OCI-M1 (cell line): ENCODE results near the gene RGS7.
"Not testable (repeated sequence)": the region's sequence is repeated elsewhere in the genome, so short reads cannot be mapped to it uniquely, and the experiment has no call there.

Source experiments
- DNase-seq: peaks from one replicate; lab custom pipeline; 2025; lab: John Stamatoyannopoulos, UW

RGS7 gene

DNA sequence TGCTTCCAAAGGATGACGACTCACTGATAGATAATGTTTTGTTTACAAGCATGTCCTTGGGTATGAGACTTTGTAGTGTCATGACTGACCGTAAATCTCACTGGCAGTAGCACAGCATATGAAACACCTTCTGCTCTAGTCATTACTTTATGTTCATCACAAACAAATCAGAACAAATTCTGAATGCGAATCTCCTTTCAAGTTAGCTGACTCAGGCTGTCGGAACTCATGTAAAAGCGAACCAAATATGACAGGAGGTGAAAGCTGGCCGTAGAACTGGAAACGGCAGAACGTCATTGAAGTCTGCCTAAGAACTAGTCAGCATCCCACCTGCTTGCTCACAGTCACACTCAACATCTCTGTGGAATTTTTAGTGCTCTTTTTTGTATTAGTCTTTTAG lies 143.9 kb downstream of the RGS7 start:
- no peak for DNase-seq

DNA sequence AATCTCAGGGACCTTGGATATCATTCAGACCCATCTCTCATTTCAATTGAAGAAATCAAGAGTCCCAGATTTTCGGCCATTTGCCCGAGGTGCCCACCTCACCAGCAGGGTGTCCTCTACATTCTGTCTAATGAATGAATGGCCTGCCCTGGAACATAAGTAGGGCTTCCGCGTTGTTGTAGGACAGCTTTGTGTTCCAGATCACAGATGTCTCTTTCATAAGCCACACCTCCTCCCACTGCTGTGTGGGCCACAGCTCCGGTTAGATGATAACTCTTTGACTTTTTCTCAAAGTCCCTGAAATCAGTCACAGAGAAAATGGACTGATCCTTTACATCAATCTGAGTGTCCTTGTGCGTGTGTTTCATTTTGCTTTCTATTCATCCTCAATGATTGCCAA lies 144.4 kb downstream of the RGS7 start:
- no peak for DNase-seq

DNA sequence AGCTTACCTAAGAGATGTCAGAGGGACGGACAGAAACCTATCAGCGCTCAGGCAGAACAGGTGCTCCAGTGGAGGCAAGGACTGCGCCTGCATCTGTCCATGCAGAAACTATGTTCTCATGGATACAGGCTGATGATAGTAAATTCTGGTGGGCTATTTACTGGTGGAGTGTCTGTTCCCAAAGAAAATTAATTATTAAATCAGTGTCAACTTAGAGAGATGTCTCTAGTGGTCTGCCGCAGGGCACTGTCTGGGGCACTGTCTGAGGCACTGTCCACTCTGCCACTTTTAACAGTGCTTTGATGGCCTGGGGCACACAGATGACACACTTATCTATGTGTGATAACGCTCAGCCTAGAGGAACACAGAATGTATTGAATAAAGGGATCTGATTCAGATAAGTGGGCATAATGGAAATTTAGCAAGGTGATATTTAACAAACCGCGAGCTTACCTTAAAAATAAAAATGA lies 148.1 kb downstream of the RGS7 start:
- DNase-seq: no peak

DNA sequence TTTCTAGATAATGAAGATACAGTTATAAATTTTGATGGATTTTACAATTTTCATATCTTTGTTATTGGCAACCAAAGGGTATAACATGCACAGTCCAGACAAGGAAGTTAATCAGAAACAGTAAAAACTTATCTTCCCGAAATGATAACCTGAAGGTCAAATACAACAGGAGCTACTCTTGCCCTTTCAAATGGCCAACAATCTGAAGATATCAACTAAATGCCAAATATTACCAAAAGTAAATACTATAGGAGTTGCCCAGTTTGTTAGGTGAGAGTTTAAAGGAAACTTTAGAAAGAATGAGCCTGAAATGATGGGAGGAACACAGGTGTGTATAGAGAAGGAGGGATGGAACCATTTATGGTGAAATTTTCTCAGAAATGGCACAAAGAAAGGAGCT lies 153.2 kb downstream of the RGS7 start:
- no peak for DNase-seq

DNA sequence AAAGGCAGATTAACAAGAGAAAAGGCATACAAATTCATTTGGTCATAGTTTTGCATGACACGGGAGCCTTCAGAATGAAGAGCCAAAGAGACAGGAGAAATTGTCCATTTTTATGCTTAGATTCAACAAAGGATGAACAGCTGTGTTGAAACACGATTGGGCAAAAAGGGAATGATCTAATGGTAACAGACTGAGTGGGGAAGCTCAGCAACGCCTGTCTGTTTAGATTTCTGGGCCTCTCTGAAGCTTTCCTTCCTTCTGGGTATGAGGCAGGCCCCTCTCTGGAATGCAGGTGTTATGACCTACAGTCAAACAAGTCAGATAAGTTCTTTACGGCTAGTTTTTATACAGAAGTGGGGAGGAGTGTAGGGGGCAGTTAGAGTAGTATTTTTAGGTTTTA lies 154.6 kb downstream of the RGS7 start:
- DNase-seq: no peak

DNA sequence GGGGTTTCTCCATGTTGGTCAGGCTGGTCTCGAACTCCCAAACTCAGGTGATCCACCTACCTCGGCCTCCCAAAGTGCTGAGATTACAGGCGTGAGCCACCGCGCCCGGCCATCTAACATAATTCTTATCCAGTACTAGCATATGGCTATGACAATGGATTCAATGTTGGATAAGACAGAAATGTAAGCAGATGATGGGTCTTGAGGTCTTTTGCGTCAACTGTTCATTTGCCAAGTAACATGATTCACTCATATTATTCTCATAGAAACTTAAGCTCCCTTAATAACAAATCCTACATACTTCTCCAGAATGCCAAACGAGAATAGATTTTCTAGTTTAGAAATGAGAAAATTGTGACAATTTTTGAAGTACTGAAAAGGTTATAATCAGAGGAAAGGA lies 170.3 kb downstream of the RGS7 start:
- DNase-seq: no peak

DNA sequence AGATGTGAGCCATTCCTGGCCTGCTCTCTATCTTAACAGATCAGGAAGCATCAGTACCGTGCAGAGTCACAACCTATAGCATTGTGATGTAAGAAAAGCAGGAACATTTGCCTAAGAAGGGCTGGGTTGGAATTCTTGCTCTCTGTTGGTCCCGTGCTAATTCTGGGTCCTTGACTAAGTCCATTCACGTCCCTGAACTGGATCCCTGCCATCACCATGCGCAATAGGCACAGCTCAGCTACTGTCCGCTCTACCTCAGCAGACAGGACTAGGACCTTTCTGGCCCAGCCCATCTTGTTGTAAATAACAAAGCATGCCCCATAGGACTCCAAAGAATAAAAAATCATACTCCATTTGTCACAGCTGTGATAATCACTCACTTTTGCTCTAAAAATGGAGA lies 175.0 kb downstream of the RGS7 start:
- no peak for DNase-seq

DNA sequence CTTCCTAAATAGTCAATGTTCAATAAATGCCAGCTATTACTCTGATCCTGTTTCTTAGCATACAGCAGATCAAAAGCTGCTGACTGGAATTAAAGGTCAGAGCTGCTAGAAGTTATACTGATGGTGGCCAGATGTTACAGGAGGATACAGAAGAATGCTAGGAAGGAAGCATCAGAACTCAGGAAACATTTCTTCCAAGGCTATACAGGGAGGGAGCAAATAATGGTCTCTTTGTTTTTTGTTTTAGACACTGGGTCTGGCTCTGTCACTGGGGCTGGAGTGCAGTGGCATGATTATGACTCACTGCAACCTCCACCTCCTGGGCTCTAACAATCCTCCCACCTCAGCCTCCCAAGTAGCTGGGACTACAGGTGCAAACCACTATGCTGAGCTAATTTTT lies 175.5 kb downstream of the RGS7 start:
- no peak for DNase-seq

DNA sequence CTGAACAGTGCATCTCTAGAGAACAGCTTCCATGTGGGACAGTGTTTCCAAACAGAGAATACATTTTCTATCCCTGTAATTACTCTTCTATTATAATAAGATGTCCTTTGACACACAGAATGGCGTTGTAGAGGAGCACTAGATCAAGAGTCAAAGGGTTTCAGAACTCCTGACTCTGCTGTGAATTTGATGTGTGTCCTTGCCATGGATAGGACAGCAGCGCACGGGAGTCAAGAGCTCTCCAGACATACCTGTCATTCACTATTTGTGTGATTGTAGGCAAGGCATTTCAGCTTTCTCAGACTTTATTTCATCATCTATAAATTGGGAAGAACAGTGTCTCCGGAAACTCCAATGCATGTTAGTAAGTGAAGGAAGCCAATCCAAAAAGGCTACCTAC lies 176.4 kb downstream of the RGS7 start:
- no peak for DNase-seq

DNA sequence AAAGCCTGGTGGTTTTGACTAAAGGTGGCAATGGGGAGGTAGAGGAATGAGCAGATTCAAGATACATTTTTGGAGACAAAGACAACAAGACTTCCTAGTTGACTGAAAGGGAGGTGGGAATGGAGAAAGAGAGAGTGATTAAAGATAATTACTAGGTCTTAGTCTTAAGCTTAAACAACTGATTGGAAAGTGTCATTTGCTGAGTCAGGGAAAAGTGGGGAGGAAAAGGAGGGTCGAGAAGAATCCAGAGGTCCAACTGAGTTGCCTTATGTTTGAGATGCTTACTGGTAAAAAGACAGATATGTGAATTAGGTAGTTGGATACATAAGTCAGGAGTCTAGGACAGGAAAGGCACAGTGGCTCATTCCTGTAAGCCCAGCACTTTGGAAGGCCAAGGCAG lies 179.3 kb downstream of the RGS7 start:
- DNase-seq: no peak

DNA sequence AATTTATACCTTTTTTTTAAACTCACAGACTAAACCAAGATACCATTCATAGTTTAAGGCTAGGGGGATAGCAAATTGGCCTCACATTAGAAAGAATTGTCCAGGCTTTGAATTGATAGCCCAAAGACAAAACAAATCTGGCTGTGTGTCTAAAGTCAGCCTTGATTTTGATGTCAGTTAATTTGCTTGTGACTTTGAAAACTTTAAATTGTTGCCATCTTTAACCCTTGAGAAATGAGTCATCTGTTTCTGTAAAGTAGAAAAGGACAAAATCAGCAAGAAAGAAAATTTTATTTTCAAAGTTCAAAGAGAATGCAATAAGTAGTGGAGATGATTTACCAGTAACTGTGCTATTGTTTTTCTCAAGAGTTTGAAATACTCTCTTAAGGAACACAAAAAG lies 184.5 kb downstream of the RGS7 start:
- no peak for DNase-seq

DNA sequence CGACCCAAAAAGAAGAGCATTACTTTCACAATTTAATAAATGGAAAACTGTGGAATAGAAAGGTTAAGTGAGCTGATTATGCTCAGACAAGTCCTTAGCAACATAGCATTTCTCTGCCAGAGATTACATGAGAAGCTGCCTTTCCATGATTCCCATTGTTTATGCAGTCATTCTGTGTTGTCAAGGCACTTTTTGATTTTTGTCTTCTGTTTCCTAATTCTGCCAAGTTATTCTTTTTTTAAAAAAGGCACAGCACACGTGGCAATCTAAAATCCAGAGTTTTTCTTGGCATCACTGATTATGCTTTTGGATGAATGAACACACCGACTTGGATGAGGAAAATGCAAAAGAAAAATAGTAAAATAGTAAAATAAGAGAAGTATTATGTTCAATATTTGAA lies 185.0 kb downstream of the RGS7 start:
- no peak for DNase-seq

DNA sequence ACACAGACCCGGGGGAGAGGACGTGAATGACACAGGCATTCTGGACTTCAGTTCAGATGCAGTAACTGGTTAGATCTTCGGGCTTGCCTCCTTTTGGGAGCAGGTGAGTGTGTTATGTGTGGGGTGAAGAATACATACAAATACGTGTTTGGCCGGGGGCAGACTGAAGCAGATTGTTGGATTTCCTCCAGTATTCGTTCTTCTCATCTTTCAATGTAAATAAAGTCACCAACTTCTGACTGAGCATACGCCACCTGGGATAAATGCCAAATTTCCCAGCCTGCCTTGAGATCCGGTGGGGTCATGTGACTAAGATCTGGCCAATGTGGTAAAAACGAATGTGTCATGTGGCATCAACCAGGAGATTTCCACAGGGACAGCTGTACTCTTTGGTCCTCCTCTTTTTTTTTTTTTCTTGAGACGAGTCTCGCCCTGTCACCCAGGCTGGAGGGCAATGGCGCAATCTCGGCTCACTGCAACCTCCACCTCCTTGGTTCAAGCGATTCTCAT lies 189.8 kb downstream of the RGS7 start:
- DNase-seq: no peak

DNA sequence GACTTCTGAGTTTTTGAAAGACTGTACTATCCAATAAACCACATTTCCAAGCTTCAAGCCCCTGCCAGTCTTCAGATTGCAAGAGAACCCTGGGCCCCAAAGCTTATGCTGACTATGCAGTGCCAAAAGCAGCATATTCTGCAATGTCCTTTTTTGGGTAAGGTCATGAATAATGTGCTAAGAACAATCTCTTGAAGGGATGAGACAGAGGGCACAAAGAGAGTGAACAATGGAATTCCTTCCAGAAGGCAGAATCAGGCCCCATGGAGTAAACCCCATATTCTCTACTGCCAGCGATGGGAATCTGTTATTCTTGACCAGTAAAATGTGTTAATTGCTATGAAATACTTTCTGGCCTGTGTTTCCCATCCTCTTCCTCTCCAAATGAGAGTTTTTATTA lies 190.4 kb downstream of the RGS7 start:
- DNase-seq: no peak

DNA sequence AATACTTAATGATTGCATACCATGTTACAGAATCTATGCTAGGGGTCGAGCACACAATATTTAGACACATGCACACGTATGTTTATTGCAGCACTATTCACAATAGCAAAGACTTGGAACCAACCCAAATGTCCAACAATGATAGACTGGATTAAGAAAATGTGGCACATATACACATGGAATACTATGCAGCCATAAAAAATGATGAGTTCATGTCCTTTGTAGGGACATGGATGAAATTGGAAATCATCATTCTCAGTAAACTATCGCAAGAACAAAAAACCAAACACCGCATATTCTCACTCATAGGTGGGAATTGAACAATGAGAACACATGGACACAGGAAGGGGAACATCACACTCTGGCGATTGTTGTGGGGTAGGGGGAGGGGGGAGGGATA lies 191.7 kb downstream of the RGS7 start:
- not testable (repeated sequence) for DNase-seq

DNA sequence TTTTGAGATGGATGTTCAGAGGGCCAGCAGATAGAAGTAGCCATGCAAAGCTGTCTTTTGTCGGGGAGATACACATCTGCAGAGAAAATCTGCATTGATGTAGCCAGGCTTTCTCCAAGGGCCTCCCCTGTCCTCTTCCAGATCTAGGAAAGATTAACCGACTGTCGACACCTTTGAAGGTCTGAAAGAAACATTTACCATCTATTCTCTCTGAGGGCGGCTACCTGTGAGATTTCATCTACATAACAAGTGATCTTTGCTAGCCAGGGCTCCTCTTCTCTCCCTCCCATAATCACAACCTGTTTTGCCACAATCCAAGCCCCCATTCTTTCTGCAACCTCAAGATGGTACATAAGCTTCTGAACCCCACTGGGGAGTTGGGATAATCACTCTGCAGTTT lies 193.6 kb downstream of the RGS7 start:
- DNase-seq: no peak

DNA sequence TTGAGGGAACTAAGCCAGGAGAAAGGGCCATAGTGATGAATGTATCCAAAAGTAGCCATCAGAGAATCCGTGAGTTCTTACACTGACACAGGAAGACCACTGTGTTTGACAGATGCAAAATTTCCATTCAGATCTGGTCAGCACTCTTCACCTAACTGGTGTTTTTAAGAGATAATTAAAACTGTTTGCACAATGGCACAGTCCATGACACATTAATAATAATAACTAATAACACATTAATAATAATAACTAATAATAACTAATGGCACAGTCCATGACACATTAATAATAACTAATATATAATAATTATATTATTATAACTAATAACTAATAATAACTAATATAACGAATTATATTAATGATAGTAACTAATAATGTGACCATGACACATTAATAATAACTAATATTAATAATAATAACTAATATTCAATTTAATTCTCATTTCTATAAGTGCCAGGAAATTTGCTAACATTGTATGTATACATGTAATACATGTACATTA lies 195.8 kb downstream of the RGS7 start:
- DNase-seq: no peak

DNA sequence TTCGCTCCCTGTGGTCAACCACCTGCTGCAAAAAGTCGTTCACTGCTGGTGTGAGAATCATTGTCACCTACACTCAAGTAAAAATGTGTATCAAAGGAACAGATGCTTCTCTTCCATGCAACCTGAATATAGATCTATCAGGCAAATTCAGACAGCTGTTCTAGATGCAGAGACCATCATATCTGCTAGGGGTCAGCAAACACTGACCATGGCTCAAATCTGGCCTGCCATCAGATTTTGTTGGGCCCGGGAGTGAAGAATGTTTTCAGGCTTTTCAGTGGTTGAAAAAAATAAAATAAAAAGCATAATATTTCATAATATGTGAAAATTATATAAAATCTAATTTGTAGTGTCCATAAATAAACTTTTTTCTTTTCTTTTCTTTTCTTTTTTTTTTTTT lies 199.6 kb downstream of the RGS7 start:
- DNase-seq: no peak

DNA sequence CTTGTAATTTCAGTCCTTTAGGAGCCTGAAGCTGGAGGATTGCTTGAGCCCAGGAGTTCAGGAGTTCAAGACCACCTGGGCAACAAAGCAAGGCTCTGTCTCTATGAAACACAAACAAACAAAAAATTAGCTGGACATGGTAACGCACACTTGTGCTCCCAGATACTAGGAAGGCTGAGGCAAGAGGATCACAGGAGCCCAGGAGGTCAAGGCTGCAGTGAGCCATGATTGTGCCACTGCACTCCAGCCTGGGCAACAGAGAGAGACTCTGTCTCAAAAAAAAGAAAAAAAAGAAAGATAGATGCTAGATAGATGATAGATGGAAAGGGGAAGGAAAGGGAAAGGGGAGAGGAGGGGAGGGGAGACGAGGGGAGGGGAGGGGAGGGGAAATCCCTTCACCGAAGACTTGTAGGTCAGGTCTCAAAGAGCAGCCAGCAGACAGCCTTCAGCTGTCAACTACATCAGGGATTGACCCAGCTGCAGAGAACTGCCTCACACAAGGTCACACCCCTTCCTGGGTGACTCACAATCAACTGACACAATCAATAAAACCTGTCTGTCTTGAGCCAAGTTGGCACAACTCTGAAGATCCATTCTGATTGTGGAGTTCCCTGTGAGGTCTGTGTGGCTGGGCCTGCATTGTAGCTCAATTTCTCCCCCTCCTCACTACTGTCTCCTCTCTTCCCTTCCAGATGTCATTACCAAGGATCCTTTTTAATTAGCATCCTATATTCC lies 200.6 kb downstream of the RGS7 start:
- DNase-seq: no peak

DNA sequence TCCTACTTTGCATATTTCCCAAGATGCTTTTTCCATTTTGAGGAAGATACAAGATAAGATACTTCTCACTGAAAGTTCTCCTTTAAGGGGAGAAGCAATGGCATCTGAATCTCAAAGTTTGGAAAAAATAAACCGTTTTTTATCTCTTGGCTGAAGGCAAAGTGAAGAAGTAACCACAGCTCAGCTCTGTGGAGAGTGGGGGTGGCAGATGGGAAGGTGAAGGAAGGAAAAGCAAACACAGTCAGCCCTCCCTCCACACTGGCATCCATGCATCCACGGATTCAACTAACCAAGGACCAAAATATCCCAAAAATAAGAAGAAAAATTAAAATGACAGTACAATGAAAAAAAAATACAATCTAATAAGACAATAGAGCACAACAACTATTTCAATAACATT lies 211.1 kb downstream of the RGS7 start:
- DNase-seq: no peak

DNA sequence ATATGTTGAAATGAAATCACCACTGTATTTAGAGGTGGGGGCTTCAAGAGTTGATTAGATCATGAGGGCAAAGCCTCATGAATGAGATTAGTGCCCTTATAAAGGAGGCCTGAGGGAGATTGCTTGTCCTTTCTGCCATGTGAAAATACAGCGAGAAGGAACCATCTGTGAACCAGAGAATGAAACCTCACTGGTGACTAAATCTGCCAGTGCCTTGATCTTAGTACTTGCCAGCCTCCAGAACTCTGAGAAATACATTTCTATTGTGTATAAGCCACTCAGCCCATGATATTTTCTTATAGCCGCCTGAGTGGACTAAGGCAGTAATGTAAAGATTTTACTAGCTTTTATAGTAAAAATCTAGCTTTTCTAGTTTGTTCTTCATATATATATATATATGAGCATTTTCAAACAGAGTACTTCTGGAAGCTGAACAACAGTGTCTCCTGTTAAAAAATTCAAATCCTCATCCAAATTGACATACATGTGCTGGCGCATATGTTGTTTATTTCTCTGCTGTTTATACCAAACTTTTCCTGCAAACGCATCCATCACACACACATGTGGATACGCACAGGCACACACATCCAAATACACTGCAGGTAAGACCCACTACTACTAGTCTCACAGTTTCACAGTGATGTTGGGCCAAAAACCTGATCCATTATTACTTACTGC lies 213.1 kb downstream of the RGS7 start:
- DNase-seq: no peak

DNA sequence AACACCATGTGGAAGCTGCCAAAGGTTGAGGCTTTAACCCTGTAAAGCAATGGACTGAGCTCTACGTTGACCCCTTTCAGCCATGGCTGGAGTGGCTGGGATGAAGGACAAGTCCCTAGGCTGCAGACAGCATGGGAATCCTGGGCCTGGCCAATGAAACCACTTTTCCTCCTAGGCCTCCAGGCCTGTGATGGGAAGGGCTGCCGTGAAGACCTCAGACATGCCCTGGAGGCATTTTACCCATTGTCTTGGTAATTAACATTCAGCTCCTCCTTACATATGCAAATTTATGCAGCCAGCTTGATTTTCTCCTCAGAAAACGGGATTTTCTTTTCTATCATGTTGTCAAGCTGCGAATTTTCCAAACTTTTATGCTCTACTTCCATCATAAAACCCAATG lies 214.5 kb downstream of the RGS7 start:
- no peak for DNase-seq

DNA sequence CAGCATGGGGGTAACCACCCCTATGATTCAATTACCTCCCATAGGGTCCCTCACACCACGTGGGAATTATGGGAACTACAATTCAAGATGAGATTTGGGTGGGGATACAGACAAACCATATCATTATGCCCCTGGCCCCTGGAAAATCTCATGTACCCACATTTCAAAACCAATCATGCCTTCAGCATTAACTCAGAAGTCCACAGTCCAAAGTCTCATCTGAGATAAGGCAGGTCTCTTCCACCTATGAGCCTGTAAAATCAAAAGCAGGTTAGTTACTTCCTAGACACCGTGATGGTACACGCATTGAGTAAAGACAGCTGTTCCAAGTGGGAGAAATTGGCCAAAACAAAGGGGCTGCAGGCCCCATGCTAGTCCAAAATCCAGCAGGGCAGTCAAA lies 215.4 kb downstream of the RGS7 start:
- not testable (repeated sequence) for DNase-seq

DNA sequence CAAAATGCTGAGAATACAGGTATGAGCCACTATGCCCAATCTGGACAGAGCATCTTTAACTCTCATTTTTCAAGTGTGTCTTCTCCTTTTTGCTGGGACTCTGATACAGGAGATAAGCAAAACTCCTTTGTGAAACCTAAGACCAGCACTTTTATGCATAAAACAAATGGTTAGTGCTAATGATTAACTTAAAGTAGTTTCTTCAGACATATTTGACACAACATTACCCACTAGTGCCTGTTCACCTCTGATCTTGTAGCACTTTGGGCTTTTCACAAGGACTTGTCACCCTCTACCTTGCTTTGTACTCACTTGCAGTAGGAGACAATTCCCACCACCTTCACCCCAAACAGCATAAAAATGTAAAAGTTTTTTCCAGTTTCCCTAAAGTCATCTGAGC lies 216.3 kb downstream of the RGS7 start:
- no peak for DNase-seq
